ENCODE measurements around the gene CFAP298. TPM values are rescaled to one million over a fixed set of nuclear protein-coding genes. Genes with fewer than 3 reads are reported as not detected.

The CFAP298 gene
- total and polyA plus RNA-seq, 10 donors: 22.4 to 34.6 (median 27.7) TPM

GRCh38 chr21:32604464-32604863 lies 7.7 kb downstream of the CFAP298 start:
- H3K4me1 ChIP-seq: peaks cover 0 to 4% (median 0%) of the 10 kb centered on the region in 6 donors
- no peak overlapping the region for H3K4me3 ChIP-seq
- H3K9me3 ChIP-seq: no peaks in the 10 kb centered on the region
- peaks cover 0 to 97% (median 76%) of the 10 kb centered on the region in 6 donors for H3K36me3 ChIP-seq
- DNase-seq: peak; percentile 41
- 85 to 94% (median 89%) methylated on average over 8 of the region's 8 CpGs for WGBS, 5 donors
- intact Hi-C loops (cut with DNase I; ENCODE audit: low total_unique reads): loop anchor here (5.0 kb wide), 1 partner anchor 202 kb away; no protein-coding TSS in a partner anchor
- no peaks in the 10 kb centered on the region for H3K27me3 ChIP-seq (replicated peaks in 1 of 7)
- no peak overlapping the region for H3K27ac ChIP-seq
- TF ChIP-seq CTCF (IDR thresholded peaks at IDR 0.05 in 8 of 11, conservative IDR thresholded peaks at IDR 0.05 in 3 of 11): no peak
- TF ChIP-seq POLR2A (IDR thresholded peaks at IDR 0.05): no peak
- TF ChIP-seq POLR2AphosphoS5 (IDR thresholded peaks at IDR 0.05): no peak

GRCh38 chr21:32603131-32603530 lies 9.0 kb downstream of the CFAP298 start:
- TF ChIP-seq POLR2AphosphoS5 (IDR thresholded peaks at IDR 0.05): no peak
- TF ChIP-seq CTCF (IDR thresholded peaks at IDR 0.05 in 8 of 11, conservative IDR thresholded peaks at IDR 0.05 in 3 of 11): no peak
- 78 to 92% (median 89%) methylated on average over 8 of the region's 8 CpGs for WGBS, 5 donors

GRCh38 chr21:32602099-32602498 lies 10.1 kb downstream of the CFAP298 start:
- no peaks in the 10 kb centered on the region for H3K4me1 ChIP-seq
- H3K27me3 ChIP-seq (replicated peaks in 1 of 7): no peaks in the 10 kb centered on the region
- peak; percentile 47 for DNase-seq
- no peak overlapping the region for H3K27ac ChIP-seq
- no peaks in the 10 kb centered on the region for H3K9me3 ChIP-seq
- no peak overlapping the region for H3K4me3 ChIP-seq
- peaks cover 0 to 97% (median 64%) of the 10 kb centered on the region in 6 donors for H3K36me3 ChIP-seq
- 96 to 99% (median 96%) methylated on average over 6 of the region's 6 CpGs for whole genome bisulfite sequencing, 5 donors
- TF ChIP-seq CTCF (IDR thresholded peaks at IDR 0.05 in 8 of 11, conservative IDR thresholded peaks at IDR 0.05 in 3 of 11): no peak
- no peak for TF ChIP-seq POLR2A (IDR thresholded peaks at IDR 0.05)
- TF ChIP-seq POLR2AphosphoS5 (IDR thresholded peaks at IDR 0.05): no peak
- intact Hi-C loops (cut with DNase I; ENCODE audit: low total_unique reads): loop anchor here (5.0 kb wide), 1 partner anchor 200 kb away; no protein-coding TSS in a partner anchor

More at GRCh38 chr21:32603131-32603530, 9.0 kb downstream of the CFAP298 start:
- H3K36me3 ChIP-seq: peaks cover 0 to 97% (median 71%) of the 10 kb centered on the region in 6 donors
- H3K9me3 ChIP-seq: no peaks in the 10 kb centered on the region
- no peaks in the 10 kb centered on the region for H3K4me1 ChIP-seq
- H3K27ac ChIP-seq: no peak overlapping the region
- H3K27me3 ChIP-seq (replicated peaks in 1 of 7): no peaks in the 10 kb centered on the region
- DNase-seq: no peak
- intact Hi-C loops (cut with DNase I; ENCODE audit: low total_unique reads): loop anchor here (5.0 kb wide), 1 partner anchor 201 kb away; no protein-coding TSS in a partner anchor
- H3K4me3 ChIP-seq: no peak overlapping the region

GRCh38 chr21:32599526-32599925 lies 12.7 kb downstream of the CFAP298 start:
- H3K36me3 ChIP-seq: peaks cover 0 to 75% (median 39%) of the 10 kb centered on the region in 6 donors
- peak; percentile 67 for DNase-seq
- intact Hi-C loops (cut with DNase I; ENCODE audit: low total_unique reads): no loop called here
- WGBS, 5 donors: 66 to 89% (median 79%) methylated on average over 8 of the region's 8 CpGs
- H3K4me1 ChIP-seq: no peaks in the 10 kb centered on the region
- H3K9me3 ChIP-seq: no peaks in the 10 kb centered on the region
- TF ChIP-seq POLR2A (IDR thresholded peaks at IDR 0.05) (no peak), POLR2AphosphoS5 (IDR thresholded peaks at IDR 0.05) (no peak), CTCF (IDR thresholded peaks at IDR 0.05 in 8 of 11, conservative IDR thresholded peaks at IDR 0.05 in 3 of 11) (no peak)
- H3K27me3 ChIP-seq (replicated peaks in 1 of 7): no peaks in the 10 kb centered on the region
- H3K27ac ChIP-seq: no peak overlapping the region
- no peak overlapping the region for H3K4me3 ChIP-seq

Data from spleen (tissue), 11 donors.